Neutrophil (primary cell): ENCODE results near the gene GLS.

Experiments used
- H3K27ac ChIP-seq: fragments of 200-600 bp; sonication (generic); 2 replicates; pipeline ENCODE4 v1.5.1; 2016; ENCODE audit warnings: mild to moderate bottlenecking, moderate library complexity
- H3K27me3 ChIP-seq: fragments of 200-600 bp; sonication (generic); 2 replicates; pipeline ENCODE4 v1.6.0; 2016; ENCODE audit warnings: mild to moderate bottlenecking
- H3K36me3 ChIP-seq: fragments of 200-600 bp; sonication (generic); 2 replicates; pipeline ENCODE4 v1.5.1; 2017
- H3K4me1 ChIP-seq, 2 experiments: fragments of 200-600 bp in 1 of 2; sonication (generic) in 1 of 2; 1 replicate in 1 of 2; 2 replicates in 1 of 2; pipeline versions ENCODE4 v1.5.1 to v1.6.1; 2013 to 2016; ENCODE audit warnings: low read depth in 1 of 2, low read length in 1 of 2, mild to moderate bottlenecking in 1 of 2, moderate library complexity in 1 of 2; ENCODE audit not compliant: control insufficient read depth in 1 of 2, insufficient read depth in 1 of 2
- H3K4me3 ChIP-seq, 2 experiments: fragments of 200-600 bp in 1 of 2; sonication (generic) in 1 of 2; 1 replicate in 1 of 2; 2 replicates in 1 of 2; pipeline ENCODE4 v1.5.1; 2013 to 2016; ENCODE audit warnings: low read depth in 1 of 2, low read length in 1 of 2, mild to moderate bottlenecking in 1 of 2, moderate library complexity in 1 of 2
- H3K9me3 ChIP-seq: fragments of 200-600 bp; sonication (generic); 2 replicates; pipeline ENCODE4 v1.5.1; 2016
- TF ChIP-seq, protein P1 (sequence below): fragments of 200-600 bp; sonication (generic); IDR thresholded peaks from 2 replicates; pipeline ENCODE4 v1.5.1; 2016; ENCODE audit warnings: antibody characterized with exemption

Gene GLS

DNA sequence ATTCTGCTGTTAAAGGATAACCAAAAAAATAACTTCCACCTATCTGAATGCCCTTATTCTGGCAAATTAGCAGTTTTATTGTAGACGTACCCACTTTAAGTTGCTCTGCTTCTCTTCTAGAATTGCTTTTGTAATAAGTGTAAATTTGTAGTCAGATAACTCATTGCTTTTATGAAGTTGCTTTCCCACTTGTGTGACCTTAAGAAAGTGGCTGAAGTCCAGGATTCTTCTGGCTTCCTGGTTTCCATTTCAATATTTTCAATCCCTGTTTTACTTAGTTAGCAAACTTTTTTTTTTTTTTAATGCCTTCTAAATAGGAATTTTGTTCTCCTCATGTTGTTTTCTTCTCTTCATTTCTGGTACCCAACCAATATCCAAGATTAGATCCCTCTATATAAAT is 59.8 kb downstream of the GLS start:
- no peaks in the 10 kb centered on the region for H3K4me1 ChIP-seq
- H3K27ac ChIP-seq, result no peak overlapping the region
- H3K36me3 ChIP-seq, result no peaks in the 10 kb centered on the region
- H3K4me3 ChIP-seq, result no peak overlapping the region
- no peaks in the 10 kb centered on the region for H3K9me3 ChIP-seq
- no peaks in the 10 kb centered on the region for H3K27me3 ChIP-seq
- TF ChIP-seq, protein P1, sequence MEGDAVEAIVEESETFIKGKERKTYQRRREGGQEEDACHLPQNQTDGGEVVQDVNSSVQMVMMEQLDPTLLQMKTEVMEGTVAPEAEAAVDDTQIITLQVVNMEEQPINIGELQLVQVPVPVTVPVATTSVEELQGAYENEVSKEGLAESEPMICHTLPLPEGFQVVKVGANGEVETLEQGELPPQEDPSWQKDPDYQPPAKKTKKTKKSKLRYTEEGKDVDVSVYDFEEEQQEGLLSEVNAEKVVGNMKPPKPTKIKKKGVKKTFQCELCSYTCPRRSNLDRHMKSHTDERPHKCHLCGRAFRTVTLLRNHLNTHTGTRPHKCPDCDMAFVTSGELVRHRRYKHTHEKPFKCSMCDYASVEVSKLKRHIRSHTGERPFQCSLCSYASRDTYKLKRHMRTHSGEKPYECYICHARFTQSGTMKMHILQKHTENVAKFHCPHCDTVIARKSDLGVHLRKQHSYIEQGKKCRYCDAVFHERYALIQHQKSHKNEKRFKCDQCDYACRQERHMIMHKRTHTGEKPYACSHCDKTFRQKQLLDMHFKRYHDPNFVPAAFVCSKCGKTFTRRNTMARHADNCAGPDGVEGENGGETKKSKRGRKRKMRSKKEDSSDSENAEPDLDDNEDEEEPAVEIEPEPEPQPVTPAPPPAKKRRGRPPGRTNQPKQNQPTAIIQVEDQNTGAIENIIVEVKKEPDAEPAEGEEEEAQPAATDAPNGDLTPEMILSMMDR, result no peak

DNA sequence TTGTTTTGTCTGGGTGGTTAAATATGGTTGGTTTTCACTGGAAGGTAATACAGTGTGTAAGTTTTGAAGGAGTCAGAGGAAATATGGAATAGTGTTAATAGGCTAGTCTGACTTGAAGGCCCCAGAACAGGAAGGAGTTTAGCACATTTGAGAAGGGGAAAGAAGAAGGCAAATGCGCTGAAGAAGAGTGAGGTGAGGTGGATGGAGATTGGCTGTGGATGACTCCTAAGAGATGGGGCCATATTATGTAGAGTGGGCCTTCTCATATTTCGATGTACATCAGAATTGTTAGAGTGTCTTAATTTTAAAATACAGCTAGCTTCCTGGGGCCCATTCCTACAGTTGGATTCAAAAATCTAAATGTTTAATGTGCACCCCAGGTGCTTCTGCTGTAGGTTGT is 61.0 kb downstream of the GLS start:
- H3K36me3 ChIP-seq, result no peaks in the 10 kb centered on the region
- H3K9me3 ChIP-seq, result no peaks in the 10 kb centered on the region
- no peaks in the 10 kb centered on the region for H3K27me3 ChIP-seq
- H3K27ac ChIP-seq, result no peak overlapping the region
- H3K4me3 ChIP-seq, result no peak overlapping the region
- TF ChIP-seq, protein P1, result no peak
- H3K4me1 ChIP-seq, result no peaks in the 10 kb centered on the region

DNA sequence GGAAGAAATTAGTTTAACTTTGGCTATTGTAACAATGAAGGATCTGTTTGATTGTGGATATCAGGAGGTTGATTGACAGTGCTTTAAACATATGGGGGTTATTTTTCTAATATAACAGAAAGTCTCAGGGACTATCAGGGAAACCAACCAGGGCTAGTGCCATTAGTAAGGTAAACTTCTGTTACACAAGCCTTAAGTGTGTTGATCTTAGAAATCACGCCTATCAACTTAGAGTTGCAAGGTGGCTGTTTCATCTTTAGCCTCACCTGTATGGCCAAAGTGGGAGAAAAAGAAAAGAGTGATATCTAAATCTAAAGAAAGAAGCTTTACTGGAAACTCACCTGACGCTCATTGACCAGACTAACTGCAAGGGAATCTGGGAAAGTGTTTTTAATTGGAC is 62.1 kb downstream of the GLS start:
- Histone ChIP-seq H3K4me1 (peaks cover 0 to 2% of the 10 kb centered on the region in 2 experiments), H3K9me3 (no peaks in the 10 kb centered on the region), H3K27me3 (no peaks in the 10 kb centered on the region), H3K36me3 (no peaks in the 10 kb centered on the region), H3K4me3 (no peak overlapping the region), H3K27ac (no peak overlapping the region)
- TF ChIP-seq, protein P1, result no peak

DNA sequence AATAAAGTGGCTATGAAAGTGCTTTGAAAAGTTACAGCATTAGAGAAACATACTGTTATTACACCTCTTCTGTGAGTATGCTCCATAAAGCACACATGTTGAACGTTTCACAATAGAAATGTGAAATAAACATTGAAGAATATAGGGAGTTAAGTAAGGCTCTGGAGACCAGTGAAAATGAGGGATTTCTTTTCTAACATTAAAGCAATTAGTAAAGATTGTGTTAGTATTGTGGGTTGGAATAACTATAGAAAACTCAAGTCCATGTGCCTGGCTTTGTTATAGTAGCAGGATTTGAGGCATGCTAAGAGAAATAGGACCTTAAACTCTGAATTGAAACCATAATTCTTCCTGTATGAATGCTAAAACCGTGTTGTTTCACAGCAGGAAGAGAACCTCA is 63.1 kb downstream of the GLS start:
- no peak overlapping the region for H3K27ac ChIP-seq
- no peaks in the 10 kb centered on the region for H3K27me3 ChIP-seq
- H3K9me3 ChIP-seq, result no peaks in the 10 kb centered on the region
- peaks cover 0 to 6% of the 10 kb centered on the region in 2 experiments for H3K4me1 ChIP-seq
- no peaks in the 10 kb centered on the region for H3K36me3 ChIP-seq
- H3K4me3 ChIP-seq, result no peak overlapping the region
- TF ChIP-seq, protein P1, result no peak

DNA sequence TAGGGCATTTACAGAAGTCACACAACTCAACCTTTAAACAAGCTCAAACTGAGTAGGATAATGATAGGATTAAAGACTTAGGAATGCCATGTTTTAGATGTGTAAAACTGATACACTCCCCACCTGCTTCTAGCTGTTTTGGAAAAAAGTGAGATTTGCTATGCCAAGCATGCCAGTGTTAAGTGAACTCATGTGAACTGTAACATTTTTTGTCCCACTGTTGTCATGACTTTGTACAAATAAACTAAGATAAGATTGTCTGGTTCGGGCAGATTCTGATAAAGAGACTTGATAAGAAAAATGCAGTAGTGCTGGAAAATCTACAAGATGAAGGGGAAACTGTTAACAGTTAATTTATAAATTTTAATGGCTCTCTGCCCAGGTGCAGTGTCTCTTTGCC is 66.5 kb downstream of the GLS start:
- Histone ChIP-seq H3K4me1 (peaks cover 0 to 6% of the 10 kb centered on the region in 2 experiments), H3K9me3 (no peaks in the 10 kb centered on the region), H3K36me3 (no peaks in the 10 kb centered on the region), H3K27ac (no peak overlapping the region), H3K27me3 (no peaks in the 10 kb centered on the region), H3K4me3 (no peak overlapping the region)
- TF ChIP-seq, protein P1, result no peak

DNA sequence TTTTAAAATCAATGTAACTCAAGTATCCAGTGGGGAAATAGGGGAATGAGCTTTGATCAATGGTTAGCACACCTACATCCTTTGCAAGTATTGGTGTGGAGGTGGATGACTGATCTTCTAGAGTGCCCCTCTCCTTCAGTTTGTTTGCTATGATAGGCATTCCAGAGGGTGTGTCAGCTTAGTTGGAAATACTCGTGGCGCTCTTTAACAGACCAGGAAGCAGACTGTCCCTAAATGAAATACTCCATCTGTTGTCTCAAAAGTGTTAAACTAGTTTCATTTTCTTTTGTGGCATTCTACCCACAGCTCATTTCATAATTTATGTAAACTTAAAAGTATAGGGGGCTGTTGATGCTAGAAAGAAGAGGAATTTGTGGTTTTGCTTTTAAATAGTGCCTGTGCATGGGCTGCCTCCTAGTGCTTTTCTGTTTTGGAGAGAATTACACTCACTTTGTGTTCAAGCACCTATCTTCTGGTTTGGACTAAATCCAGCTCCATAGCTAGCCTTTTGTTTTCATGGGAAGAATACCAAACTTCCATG is 67.2 kb downstream of the GLS start:
- H3K9me3 ChIP-seq, result no peaks in the 10 kb centered on the region
- H3K27ac ChIP-seq, result no peak overlapping the region
- TF ChIP-seq, protein P1, result no peak
- no peak overlapping the region for H3K4me3 ChIP-seq
- H3K36me3 ChIP-seq, result no peaks in the 10 kb centered on the region
- peaks cover 0 to 6% of the 10 kb centered on the region in 2 experiments for H3K4me1 ChIP-seq
- no peaks in the 10 kb centered on the region for H3K27me3 ChIP-seq
